HG02678 (cell line): Measurements from ENCODE around the gene CEP192.
"Not testable (repeated sequence)": the region's sequence is repeated elsewhere in the genome, so short reads cannot be mapped to it uniquely, and the experiment has no call there.

Experiments
- ATAC-seq: cut with Tn5 transposase; IDR thresholded peaks from one replicate; pipeline ENCODE4 v1.9.1; 2021; ENCODE audit warnings: mild to moderate bottlenecking, moderate library complexity; ENCODE audit not compliant: unreplicated experiment

The CEP192 gene

GRCh38 chr18:12990967-12991820 is at the start of gene CEP192:
Gene CEP192 (plus strand): TSS chr18:12991362. CDS start chr18:12999425, 8,063 bp downstream.
- peak; percentile 90 for ATAC-seq

GRCh38 chr18:12943215-12943614 is 47.9 kb upstream of the CEP192 start:
- no peak for ATAC-seq

DNA sequence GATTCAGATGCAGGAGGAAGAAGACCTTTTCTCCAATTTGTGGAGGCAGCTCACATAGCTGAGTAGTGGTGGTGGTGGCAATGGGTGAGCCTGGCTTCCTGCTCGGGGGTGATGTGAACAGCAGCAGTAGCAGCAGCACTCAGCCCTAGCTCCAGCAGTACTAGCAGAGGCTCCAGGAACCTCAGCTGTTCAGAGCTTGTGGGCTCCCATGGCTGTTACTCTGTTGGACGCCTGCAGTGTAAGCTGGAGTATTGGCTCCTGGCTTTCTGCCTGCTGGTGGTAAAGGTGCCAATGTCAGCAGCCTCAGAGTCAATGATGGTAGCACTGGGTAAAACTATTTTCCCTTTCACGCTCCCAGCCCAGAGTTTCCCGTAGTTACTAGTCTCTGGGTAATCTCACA is 46.5 kb upstream of the CEP192 start:
- ATAC-seq: no peak

GRCh38 chr18:12946549-12947284 is 44.4 kb upstream of the CEP192 start:
- ATAC-seq: no peak

GRCh38 chr18:12947285-12948049 is 43.7 kb upstream of the CEP192 start, which contains the start of gene SEH1L:
Gene SEH1L (plus strand): TSS chr18:12948011. CDS start chr18:12948122, 111 bp downstream.
- ATAC-seq: peak; percentile 77

- peak; percentile 81 for ATAC-seq
These were observed 42.9 kb upstream of the CEP192 start for GRCh38 chr18:12948050-12948804.

GRCh38 chr18:12958478-12958877 is 32.7 kb upstream of the CEP192 start:
- no peak for ATAC-seq

DNA sequence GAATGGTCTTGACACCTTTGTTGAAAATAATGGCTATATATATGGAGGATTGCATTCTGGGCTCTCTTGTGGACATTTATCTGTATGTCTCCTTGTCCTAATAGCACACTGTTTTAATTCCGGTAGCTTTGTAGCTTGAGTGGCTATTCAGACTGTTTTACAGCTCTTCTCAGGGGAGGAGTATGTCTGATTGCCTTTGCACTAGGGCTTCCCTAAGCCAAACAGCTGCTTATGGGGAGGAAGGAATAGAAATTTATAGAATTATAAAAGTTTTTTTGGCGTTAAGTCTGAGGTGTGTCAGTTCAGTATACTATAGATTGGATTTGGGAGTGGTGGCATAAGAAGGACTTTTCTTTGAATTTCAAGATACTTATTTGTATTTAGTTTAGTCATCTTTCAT is 30.8 kb upstream of the CEP192 start:
- ATAC-seq: no peak

DNA sequence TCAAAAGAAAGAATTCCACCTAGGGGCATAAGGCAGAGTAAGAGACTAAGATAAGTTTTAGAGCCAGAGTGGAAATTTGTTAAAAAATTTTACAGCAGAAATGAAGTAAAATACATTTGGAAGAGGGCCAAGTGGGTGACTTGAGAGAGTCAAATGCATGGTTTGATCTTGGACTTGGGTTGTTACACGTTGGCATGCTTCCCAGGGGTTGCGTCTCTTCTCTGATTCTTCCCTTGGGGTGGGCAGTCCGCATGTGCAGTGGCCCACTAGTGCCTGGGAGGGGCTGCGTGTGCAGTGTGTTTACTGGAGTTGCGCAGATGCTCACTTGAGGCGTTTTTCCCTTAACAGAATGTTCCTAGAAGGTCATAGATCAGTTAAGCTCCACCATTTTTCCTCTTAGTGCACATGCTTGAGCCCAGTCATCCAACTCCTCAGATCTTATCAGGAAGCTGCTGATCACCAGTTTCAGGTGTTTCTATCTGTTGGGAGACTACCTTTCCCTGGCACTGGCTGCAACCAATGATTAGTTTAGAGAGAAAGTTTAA is 30.2 kb upstream of the CEP192 start:
- no peak for ATAC-seq

DNA sequence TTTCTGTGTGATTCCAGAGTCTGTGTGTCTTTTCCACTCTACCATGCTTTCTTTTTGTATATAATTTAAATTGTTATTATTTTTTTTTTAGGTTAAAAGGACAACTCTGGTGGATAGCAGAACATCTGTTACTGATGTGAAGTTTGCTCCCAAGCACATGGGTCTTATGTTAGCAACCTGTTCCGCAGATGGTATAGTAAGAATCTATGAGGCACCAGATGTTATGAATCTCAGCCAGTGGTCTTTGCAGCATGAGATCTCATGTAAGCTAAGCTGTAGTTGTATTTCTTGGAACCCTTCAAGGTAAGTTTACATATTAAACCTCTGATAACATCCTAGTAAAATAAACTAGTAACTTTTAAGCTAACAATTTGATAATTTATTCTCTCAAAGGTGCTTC is 28.1 kb upstream of the CEP192 start:
- ATAC-seq: no peak

DNA sequence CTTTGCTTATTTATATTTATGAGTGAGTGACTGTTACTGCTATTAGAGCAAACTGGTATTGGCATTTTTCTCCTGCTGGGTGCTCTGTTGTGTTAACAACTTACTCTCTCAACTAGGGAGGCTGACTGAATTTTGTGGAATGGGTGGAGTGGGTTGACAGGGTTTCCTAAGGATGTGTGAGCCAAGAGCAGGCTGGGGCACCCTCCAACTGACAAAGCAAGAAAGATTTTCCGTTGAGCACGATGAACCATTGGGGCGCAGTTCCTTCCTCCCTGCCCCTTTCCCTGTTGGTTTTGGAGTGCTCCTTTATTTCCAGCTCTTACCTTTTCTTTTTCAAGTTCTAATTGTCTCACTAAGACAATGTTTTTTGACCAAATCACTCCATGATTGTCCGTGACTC is 23.0 kb upstream of the CEP192 start:
- no peak for ATAC-seq

- no peak for ATAC-seq
These were observed 22.5 kb upstream of the CEP192 start for GRCh38 chr18:12968619-12969018.

GRCh38 chr18:12973562-12974213 is 17.5 kb upstream of the CEP192 start:
- no peak for ATAC-seq

- ATAC-seq: no peak
These were observed 15.7 kb upstream of the CEP192 start for GRCh38 chr18:12975488-12975887.

DNA sequence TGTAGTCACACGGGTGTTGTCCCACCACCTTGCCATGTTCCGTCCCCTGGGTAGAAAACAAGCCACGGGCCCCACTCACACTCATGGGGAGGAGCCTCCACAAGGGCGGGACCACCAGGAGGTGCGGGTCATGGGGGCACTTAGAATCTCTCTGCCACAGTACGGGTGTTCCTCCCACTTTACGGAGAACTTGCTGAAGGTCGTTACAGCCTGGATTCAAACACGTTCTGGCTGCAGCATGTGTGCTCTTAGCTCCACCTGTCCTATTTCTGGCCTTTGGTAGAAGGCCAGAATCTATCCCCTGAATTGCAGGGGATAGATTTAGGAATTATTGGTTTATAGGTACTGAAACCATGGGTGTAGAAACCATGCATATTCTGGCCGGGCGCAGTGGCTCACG is 14.9 kb upstream of the CEP192 start:
- ATAC-seq: no peak

- ATAC-seq: not testable (repeated sequence)
These were observed 11.1 kb upstream of the CEP192 start for GRCh38 chr18:12980065-12980464.

DNA sequence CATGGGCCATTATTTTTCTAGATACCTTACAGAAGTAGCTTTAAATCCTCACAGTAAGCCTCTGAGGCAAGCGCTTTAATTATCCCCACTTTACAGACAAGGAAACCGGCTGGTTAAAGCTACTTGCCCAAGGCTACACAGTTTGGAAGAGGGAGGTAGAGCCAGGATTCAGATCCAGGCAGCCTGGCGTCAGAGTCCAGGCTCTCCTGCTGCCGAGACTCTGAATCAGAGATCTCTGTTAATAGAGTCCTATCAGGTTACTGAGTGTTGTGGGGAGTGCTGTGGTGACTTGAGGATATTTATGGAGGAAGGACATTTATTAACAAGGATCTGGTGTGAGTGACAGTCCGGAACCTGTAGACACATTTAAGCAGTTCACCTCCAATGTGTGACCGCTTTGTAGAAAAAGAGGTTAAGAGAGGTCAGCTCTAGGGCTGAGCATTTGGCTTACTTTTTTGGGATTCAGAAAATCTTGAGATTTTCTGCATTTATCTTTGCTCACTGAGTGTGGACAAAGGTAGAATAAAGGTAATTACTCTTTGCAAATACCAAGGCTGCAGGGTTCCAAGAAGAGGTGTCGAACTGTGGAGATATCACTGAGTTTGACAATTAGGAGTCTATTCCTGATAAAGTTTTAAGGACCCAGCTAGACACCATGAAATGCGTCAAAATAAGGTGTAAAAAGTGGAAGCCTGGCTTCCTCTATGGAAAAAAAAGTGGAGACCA is 1.6 kb upstream of the CEP192 start:
- no peak for ATAC-seq

DNA sequence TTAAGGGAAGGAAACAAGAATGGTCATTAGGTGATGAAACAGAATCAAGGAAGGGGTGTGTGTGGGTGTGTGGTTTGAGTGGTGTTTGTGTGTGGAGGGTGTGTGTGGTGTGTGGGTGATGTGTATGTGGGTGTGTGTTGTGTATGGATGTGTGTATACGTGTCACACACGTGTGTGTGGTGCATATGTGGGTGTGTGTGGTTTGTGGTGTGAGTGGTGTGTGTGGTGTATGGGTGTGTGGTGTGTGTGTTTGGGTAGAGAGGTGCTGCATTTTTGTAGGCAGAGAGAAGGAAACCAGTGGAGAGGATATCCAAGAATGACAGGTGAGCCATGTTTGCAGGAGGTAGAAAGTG is 1.1 kb upstream of the CEP192 start:
- ATAC-seq: no peak

GRCh38 chr18:12990641-12990966 is 558 bp upstream of the CEP192 start:
- no peak for ATAC-seq
